Parathyroid adenoma (tissue), 2 donors: ENCODE measurements around the gene FANCD2.
"Not testable (repeated sequence)": the region's sequence is repeated elsewhere in the genome, so short reads cannot be mapped to it uniquely, and the experiment has no call there.

Experiments
- H2AFZ ChIP-seq: fragments of 300-600 bp; sonication (generic); one replicate; pipeline ENCODE4 v1.7.0; 2017; ENCODE audit warnings: antibody characterized with exemption, mild to moderate bottlenecking
- H3K27ac ChIP-seq: fragments of 300-600 bp; sonication (generic); one replicate; pipeline ENCODE4 v1.7.0; 2017
- H3K27me3 ChIP-seq: fragments of 300-600 bp; sonication (generic); one replicate; pipeline ENCODE4 v1.7.0; 2017; ENCODE audit warnings: low read length; ENCODE audit not compliant: control insufficient read depth, insufficient read depth
- H3K36me3 ChIP-seq: fragments of 300-600 bp; sonication (generic); one replicate; pipeline ENCODE4 v1.7.0; 2017; ENCODE audit warnings: low read length; ENCODE audit not compliant: control insufficient read depth, insufficient read depth
- H3K4me1 ChIP-seq: fragments of 300-600 bp; sonication (generic); one replicate; pipeline ENCODE4 v1.7.0; 2017; ENCODE audit warnings: control low read depth
- H3K4me2 ChIP-seq: fragments of 300-600 bp; sonication (generic); one replicate; pipeline ENCODE4 v1.7.0; 2017; ENCODE audit warnings: low read length
- H3K4me3 ChIP-seq: fragments of 300-600 bp; sonication (generic); one replicate; pipeline ENCODE4 v1.7.0; 2017; ENCODE audit warnings: low read depth, low read length
- H3K79me2 ChIP-seq: fragments of 300-600 bp; sonication (generic); one replicate; pipeline ENCODE4 v1.7.0; 2017; ENCODE audit warnings: control low read depth
- H3K9ac ChIP-seq: fragments of 300-600 bp; sonication (generic); one replicate; pipeline ENCODE4 v1.7.0; 2017; ENCODE audit warnings: mild to moderate bottlenecking
- H3K9me3 ChIP-seq: fragments of 300-600 bp; sonication (generic); one replicate; pipeline ENCODE4 v1.7.0; 2017; ENCODE audit warnings: low read length; ENCODE audit not compliant: control insufficient read depth
- TF ChIP-seq, protein P1 (sequence below): fragments of 300-600 bp; sonication (generic); IDR thresholded peaks from one replicate; pipeline ENCODE4 v1.7.0; 2017; ENCODE audit warnings: antibody characterized with exemption, mild to moderate bottlenecking
- donor health status: primary hyperparathyroidism.

The FANCD2 gene

DNA sequence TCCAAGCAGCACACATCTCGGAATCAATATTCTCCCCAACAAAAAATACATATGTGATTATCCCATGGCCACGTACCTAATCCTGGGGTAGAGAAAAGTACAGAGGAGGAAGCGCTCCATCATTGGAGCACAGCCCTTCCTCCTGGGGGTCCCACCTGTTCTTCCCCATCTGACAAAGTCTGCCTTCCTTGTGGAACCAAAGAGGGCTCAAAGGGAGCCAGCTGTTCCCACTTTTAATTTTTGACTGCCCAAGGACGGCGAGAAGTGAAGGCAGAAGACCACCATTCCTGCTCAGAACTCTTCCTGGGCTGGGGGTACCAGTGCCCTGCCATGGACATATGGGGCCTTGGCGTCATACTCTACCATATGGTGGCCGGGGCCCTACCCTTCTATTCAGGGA is 14.1 kb upstream of the FANCD2 start:
- TF ChIP-seq, protein P1, sequence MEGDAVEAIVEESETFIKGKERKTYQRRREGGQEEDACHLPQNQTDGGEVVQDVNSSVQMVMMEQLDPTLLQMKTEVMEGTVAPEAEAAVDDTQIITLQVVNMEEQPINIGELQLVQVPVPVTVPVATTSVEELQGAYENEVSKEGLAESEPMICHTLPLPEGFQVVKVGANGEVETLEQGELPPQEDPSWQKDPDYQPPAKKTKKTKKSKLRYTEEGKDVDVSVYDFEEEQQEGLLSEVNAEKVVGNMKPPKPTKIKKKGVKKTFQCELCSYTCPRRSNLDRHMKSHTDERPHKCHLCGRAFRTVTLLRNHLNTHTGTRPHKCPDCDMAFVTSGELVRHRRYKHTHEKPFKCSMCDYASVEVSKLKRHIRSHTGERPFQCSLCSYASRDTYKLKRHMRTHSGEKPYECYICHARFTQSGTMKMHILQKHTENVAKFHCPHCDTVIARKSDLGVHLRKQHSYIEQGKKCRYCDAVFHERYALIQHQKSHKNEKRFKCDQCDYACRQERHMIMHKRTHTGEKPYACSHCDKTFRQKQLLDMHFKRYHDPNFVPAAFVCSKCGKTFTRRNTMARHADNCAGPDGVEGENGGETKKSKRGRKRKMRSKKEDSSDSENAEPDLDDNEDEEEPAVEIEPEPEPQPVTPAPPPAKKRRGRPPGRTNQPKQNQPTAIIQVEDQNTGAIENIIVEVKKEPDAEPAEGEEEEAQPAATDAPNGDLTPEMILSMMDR: no peak
- Histone ChIP-seq H2AFZ (no peak overlapping the region), H3K79me2 (no peaks in the 10 kb centered on the region), H3K4me3 (no peak overlapping the region), H3K27me3 (no peaks in the 10 kb centered on the region), H3K9ac (no peak overlapping the region), H3K9me3 (no peaks in the 10 kb centered on the region), H3K4me2 (no peak overlapping the region), H3K4me1 (peaks cover 10% of the 10 kb centered on the region), H3K36me3 (no peaks in the 10 kb centered on the region), H3K27ac (no peak overlapping the region)

DNA sequence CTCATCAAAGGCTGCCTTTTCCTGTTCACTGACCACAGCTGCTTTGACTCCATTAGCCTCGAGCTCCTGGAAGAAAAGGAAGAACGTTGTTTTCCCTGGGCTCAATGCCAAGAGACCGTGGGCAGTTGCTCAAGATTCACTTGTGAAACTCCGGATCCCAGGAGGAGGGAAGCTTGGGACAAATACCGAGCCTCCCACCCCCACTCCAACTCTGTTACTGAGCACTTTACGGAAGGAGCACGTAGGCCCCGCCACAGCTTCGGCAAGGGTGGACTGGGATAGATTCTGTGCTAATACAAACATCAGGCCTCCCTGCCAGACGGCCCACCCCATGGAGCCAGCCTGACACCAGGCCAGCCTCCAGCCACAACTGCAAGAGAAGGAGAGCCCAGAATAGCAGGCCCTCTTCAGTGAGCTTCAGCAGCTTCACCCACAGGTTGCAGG is 10.8 kb upstream of the FANCD2 start:
- H3K9ac ChIP-seq: no peak overlapping the region

DNA sequence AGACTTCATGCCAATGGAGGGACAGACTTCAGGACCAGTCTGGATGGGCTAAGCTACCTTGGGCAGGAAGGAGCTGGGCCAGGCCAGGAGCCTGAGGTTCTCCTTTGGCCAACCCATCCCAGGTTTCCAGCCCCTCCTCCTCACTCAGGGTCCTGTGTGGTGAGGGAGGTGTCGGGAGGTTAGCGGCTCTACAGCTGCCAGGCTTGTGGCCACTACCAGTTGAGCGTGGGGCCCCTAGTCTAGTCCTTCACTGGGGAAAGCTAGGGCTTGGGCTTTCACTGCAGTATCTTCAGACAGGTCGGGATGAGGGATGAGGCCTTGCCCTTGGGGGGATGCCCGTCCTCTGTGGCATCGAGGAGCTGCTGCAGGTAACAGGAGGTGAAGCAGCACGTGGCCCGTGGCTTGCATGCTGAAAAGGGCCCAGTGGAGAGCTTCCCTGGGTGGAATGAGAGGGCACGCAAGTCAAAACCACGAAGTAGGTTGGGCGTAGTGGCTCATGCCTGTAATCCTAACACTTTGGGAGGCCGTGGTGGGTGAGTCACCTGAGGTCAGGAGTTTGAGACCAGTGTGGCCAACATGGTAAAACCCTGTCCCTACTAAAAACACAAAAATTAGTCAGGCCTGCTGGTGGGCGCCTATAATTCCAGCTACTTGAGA is 8.5 kb upstream of the FANCD2 start:
- H3K4me3 ChIP-seq: no peak overlapping the region
- H3K27ac ChIP-seq: no peak overlapping the region
- no peak overlapping the region for H2AFZ ChIP-seq
- no peaks in the 10 kb centered on the region for H3K27me3 ChIP-seq
- no peaks in the 10 kb centered on the region for H3K36me3 ChIP-seq
- H3K4me2 ChIP-seq: no peak overlapping the region
- no peak overlapping the region for H3K9ac ChIP-seq
- H3K9me3 ChIP-seq: no peaks in the 10 kb centered on the region
- H3K79me2 ChIP-seq: no peaks in the 10 kb centered on the region
- TF ChIP-seq, protein P1: no peak
- H3K4me1 ChIP-seq: no peaks in the 10 kb centered on the region

More for the DNA sequence above, 10.8 kb upstream of the FANCD2 start:
- Histone ChIP-seq H3K79me2 (no peaks in the 10 kb centered on the region), H3K9me3 (no peaks in the 10 kb centered on the region), H3K4me2 (no peak overlapping the region), H3K4me3 (no peak overlapping the region), H2AFZ (peak overlapping the region; percentile 35), H3K36me3 (no peaks in the 10 kb centered on the region), H3K27ac (peak overlapping the region; percentile 43), H3K4me1 (peaks cover 4% of the 10 kb centered on the region), H3K27me3 (no peaks in the 10 kb centered on the region)
- TF ChIP-seq, protein P1: no peak

DNA sequence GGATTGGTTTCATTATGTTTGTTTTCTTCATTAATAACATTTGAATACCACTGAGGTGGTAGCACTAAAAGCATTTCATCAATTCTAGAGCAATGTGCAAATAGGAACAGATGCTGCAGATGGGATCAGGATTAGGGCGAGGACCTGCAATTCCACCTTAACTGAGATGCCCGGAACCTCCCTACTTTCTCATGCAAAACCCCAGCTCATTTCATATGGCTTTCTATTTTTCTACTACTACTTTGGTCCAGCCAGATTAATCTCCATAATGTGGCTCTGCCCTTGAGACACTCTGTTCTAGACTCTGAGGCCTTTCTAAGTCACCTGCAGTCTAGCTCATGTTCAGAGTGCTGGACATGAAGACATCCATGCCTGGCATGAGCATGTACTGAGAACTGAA is 7.4 kb upstream of the FANCD2 start:
- H2AFZ ChIP-seq: not testable (repeated sequence)

DNA sequence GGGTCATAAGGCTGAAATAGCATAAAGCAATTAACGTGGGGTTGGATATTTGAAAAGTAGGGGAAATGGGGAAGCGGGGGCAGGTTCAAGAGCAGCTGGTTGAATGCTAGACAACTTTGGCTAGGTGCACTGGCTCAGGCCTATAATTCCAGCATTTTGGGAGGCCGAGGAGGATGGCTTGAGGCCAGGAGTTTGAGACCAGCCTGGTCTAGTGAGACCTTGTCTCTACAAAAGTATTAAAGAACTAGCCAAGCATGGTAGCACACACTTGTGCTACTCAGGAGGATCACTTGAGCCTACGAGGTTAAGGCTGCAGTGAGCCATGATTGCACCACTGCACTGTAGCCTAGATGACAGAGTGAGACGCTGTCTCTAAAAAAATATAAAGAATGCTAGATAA is 6.9 kb upstream of the FANCD2 start:
- no peak overlapping the region for H2AFZ ChIP-seq
- no peaks in the 10 kb centered on the region for H3K27me3 ChIP-seq
- TF ChIP-seq, protein P1: no peak
- no peaks in the 10 kb centered on the region for H3K79me2 ChIP-seq
- no peak overlapping the region for H3K4me2 ChIP-seq
- no peaks in the 10 kb centered on the region for H3K9me3 ChIP-seq
- H3K4me3 ChIP-seq: no peak overlapping the region
- H3K4me1 ChIP-seq: no peaks in the 10 kb centered on the region
- no peaks in the 10 kb centered on the region for H3K36me3 ChIP-seq
- no peak overlapping the region for H3K9ac ChIP-seq
- no peak overlapping the region for H3K27ac ChIP-seq

More for the DNA sequence above, 7.4 kb upstream of the FANCD2 start:
- not testable (repeated sequence) for H3K9ac ChIP-seq, H3K36me3 ChIP-seq, H3K4me3 ChIP-seq, H3K79me2 ChIP-seq, H3K27me3 ChIP-seq, H3K27ac ChIP-seq, H3K9me3 ChIP-seq, H3K4me1 ChIP-seq, H3K4me2 ChIP-seq
